A549 (cell line): Measurements from ENCODE around the gene CCL3. TPM values are rescaled to one million over a fixed set of nuclear protein-coding genes. Genes with fewer than 3 reads are reported as not detected.
"Not testable (repeated sequence)": the region's sequence is repeated elsewhere in the genome, so short reads cannot be mapped to it uniquely, and the experiment has no call there.

Source experiments
- ATAC-seq, 2 experiments: fragments of 200-7000 bp in 1 of 2; fragments of >200 bp in 1 of 2; cut with Nextera tagmentation in 1 of 2; cut with Tn5 transposase in 1 of 2; 3 replicates each; pipeline versions ENCODE4 v1.8.0 to v1.9.1; 2018 to 2020; ENCODE audit warnings: mild to moderate bottlenecking in 1 of 2, moderate library complexity in 1 of 2
- CTCF ChIA-PET: fragments of 300-600 bp; sonication (Branson Sonifier 250); formaldehyde crosslinking; extraction: SDS; loops from one replicate; lab custom pipeline; 2021; ENCODE audit warnings: antibody characterized with exemption, inconsistent platforms; lab: Yijun Ruan, JAX
- POLR2A ChIA-PET: fragments of 350-600 bp; formaldehyde crosslinking; extraction: SDS; loops from one replicate; lab custom pipeline; 2021; ENCODE audit warnings: antibody characterized with exemption, inconsistent platforms; lab: Yijun Ruan, JAX
- DNase-seq, 2 experiments: peaks; one replicate each; pipeline versions ENCODE4 v3.0.0 to v3.0.0-alpha.2; 2011 to 2016; ENCODE audit warnings: low read depth in 1 of 2, low spot score in 1 of 2
- FAIRE-seq: peaks from 2 replicates; lab custom pipeline; 2011; peaks lifted over from hg19 to GRCh38; lab: Jason Lieb, UNC
- H3K27ac ChIP-seq, 2 experiments: fragments of >200 bp; sonication (Bioruptor Twin); formaldehyde crosslinking; 3 replicates each; pipeline ENCODE4 v1.5.1; 2016 to 2017
- H3K4me1 ChIP-seq: fragments of >200 bp; sonication (Bioruptor Twin); formaldehyde crosslinking; 3 replicates; pipeline ENCODE4 v1.6.1; 2016
- H3K4me2 ChIP-seq: fragments of >200 bp; sonication (Bioruptor Twin); formaldehyde crosslinking; 3 replicates; pipeline ENCODE4 v1.6.1; 2016
- H3K4me3 ChIP-seq: fragments of >200 bp; sonication (Bioruptor Twin); formaldehyde crosslinking; 3 replicates; pipeline ENCODE4 v1.5.1; 2016
- H3K9me3 ChIP-seq: fragments of >200 bp; sonication (Bioruptor Twin); formaldehyde crosslinking; 3 replicates; pipeline ENCODE4 v1.6.1; 2016
- EP300 ChIP-seq, 2 experiments: fragments of >200 bp; sonication (Bioruptor Twin); formaldehyde crosslinking; IDR thresholded peaks; 2 replicates in 1 of 2; 3 replicates in 1 of 2; pipeline ENCODE4 v1.6.1; 2016 to 2017
- ESRRA ChIP-seq: fragments of 150-350 bp; IDR thresholded peaks from 2 replicates; pipeline ENCODE4 v1.6.1; 2014; ENCODE audit warnings: mild to moderate bottlenecking, low read length, borderline replicate concordance
- HEYL ChIP-seq: fragments of 250-450 bp; sonication (Bioruptor Pico); IDR thresholded peaks from 2 replicates; pipeline ENCODE4 v1.8.0; 2021; ENCODE audit warnings: mild to moderate bottlenecking, moderate library complexity
- KDM1A ChIP-seq: fragments of 200-600 bp; sonication (generic); IDR thresholded peaks from 2 replicates; pipeline ENCODE4 v1.6.1; 2016; ENCODE audit warnings: low read depth, mild to moderate bottlenecking
- KDM5A ChIP-seq: fragments of 200-600 bp; sonication (generic); IDR thresholded peaks from 2 replicates; pipeline ENCODE4 v1.6.1; 2016; ENCODE audit warnings: antibody characterized with exemption, mild to moderate bottlenecking
- MAZ ChIP-seq: fragments of 150-350 bp; IDR thresholded peaks from 2 replicates; pipeline ENCODE4 v1.6.1; 2014; ENCODE audit warnings: antibody characterized with exemption, low read depth, low read length, borderline replicate concordance
- NPAS2 ChIP-seq: fragments of 250-450 bp; sonication (Bioruptor Pico); IDR thresholded peaks from 2 replicates; pipeline ENCODE4 v1.8.0; 2022; ENCODE audit warnings: mild to moderate bottlenecking, moderate library complexity, borderline replicate concordance
- NR3C1 ChIP-seq: fragments of >200 bp; sonication (Bioruptor Twin); formaldehyde crosslinking; IDR thresholded peaks from 3 replicates; pipeline ENCODE4 v1.6.1; 2017
- PHF8 ChIP-seq: fragments of 200-600 bp; sonication (generic); IDR thresholded peaks from 2 replicates; pipeline ENCODE4 v1.6.1; 2016; ENCODE audit warnings: low read depth, mild to moderate bottlenecking, antibody characterized with exemption, moderate library complexity, borderline replicate concordance
- RAD21 ChIP-seq, 2 experiments: fragments of >200 bp in 1 of 2; sonication (Bioruptor Twin) in 1 of 2; formaldehyde crosslinking in 1 of 2; IDR thresholded peaks in 1 of 2; conservative IDR thresholded peaks in 1 of 2; 2 replicates in 1 of 2; 3 replicates in 1 of 2; pipeline ENCODE4 v1.6.1; 2012 to 2018; ENCODE audit warnings: inconsistent platforms in 1 of 2
- RARB ChIP-seq: fragments of 250-450 bp; sonication (Bioruptor Pico); IDR thresholded peaks from 2 replicates; pipeline ENCODE4 v1.8.0; 2021; ENCODE audit warnings: mild to moderate bottlenecking, moderate library complexity
- RCOR1 ChIP-seq: fragments of 150-350 bp; IDR thresholded peaks from 2 replicates; pipeline ENCODE4 v1.6.1; 2014; ENCODE audit warnings: antibody characterized with exemption, low read length, low read depth
- RNF2 ChIP-seq: fragments of 200-600 bp; sonication (generic); IDR thresholded peaks from 2 replicates; pipeline ENCODE4 v1.6.1; 2016; ENCODE audit warnings: low read depth, mild to moderate bottlenecking, antibody characterized with exemption, moderate library complexity, borderline replicate concordance
- SREBF2 ChIP-seq: fragments of 450-650 bp; IDR thresholded peaks from 2 replicates; pipeline ENCODE4 v1.6.1; 2014; ENCODE audit warnings: mild to moderate bottlenecking, moderate library complexity
- TFCP2L1 ChIP-seq: fragments of 250-450 bp; sonication (Bioruptor Pico); IDR thresholded peaks from 2 replicates; pipeline ENCODE4 v1.5.0; 2021; ENCODE audit warnings: mild to moderate bottlenecking
- ZC3H11A ChIP-seq: fragments of 450-650 bp; IDR thresholded peaks from 2 replicates; pipeline ENCODE4 v1.6.1; 2014; ENCODE audit warnings: antibody characterized with exemption, mild to moderate bottlenecking
- ZFP36 ChIP-seq: fragments of 450-650 bp; IDR thresholded peaks from 2 replicates; pipeline ENCODE4 v1.6.1; 2014; ENCODE audit warnings: borderline replicate concordance; ENCODE audit not compliant: partially characterized antibody
- ZSCAN20 ChIP-seq: fragments of 250-450 bp; sonication (Bioruptor Pico); IDR thresholded peaks from 2 replicates; pipeline ENCODE4 v1.8.0; 2022; ENCODE audit warnings: mild to moderate bottlenecking, moderate library complexity
- WGBS: methylation state at CpG from one replicate; pipeline ENCODE4 v1.1.6; 2017; ENCODE audit errors: missing lambda C conversion rate; 5-methylcytosine and 5-hydroxymethylcytosine counted together
- polyA plus RNA-seq, 4 experiments: library from polyadenylated mRNA; depleted of rRNA in 3 of 4; stranded (reverse); fragments of >200 nt; fragmentation: RNase III in 1 of 4; extraction: RNeasy Plus Mini Kit Qiagen cat#74134 plus additional on column Dnase treatment in 1 of 4; gene quantifications; 2 replicates in 3 of 4; 3 replicates in 1 of 4; pipeline ENCODE4 v1.2.3, GENCODE V29; 2011 to 2017
- TF ChIP-seq, protein P1 (sequence below): fragments of >200 bp; sonication (Bioruptor Twin); formaldehyde crosslinking; IDR thresholded peaks from 3 replicates; pipeline ENCODE4 v1.6.1; 2016
- TF ChIP-seq, protein P2 (sequence below): fragments of 250-450 bp; sonication (Bioruptor Pico); IDR thresholded peaks from 2 replicates; pipeline ENCODE4 v1.5.0; 2021; ENCODE audit warnings: mild to moderate bottlenecking, moderate library complexity, borderline replicate concordance

CCL3 gene
- polyA plus RNA-seq, 2 of the 4 experiments (the other 2 are of a cell fraction): not detected

- H3K4me1 ChIP-seq, POLR2A ChIA-PET, DNase-seq, H3K27ac ChIP-seq, CTCF ChIA-PET, FAIRE-seq, H3K4me3 ChIP-seq, H3K4me2 ChIP-seq, ATAC-seq: not testable (repeated sequence)
- H3K9me3 ChIP-seq: peaks cover 17% of the 10 kb centered on the region; the same call in 2 of the 3 replicates
- 7% methylated on average over 1 of the region's 1 CpG for WGBS
Observed at GRCh38 chr17:36113131-36113530, 23.2 kb upstream of the CCL3 start.

- no peak overlapping the region for H3K27ac ChIP-seq
- CTCF ChIA-PET: no interaction called here
- FAIRE-seq (no peak), ATAC-seq (no peak), DNase-seq (no peak)
- POLR2A ChIA-PET: no interaction called here
- no peak overlapping the region for H3K4me3 ChIP-seq
- no peak overlapping the region for H3K4me2 ChIP-seq
- H3K4me1 ChIP-seq: no peaks in the 10 kb centered on the region
- H3K9me3 ChIP-seq: peaks cover 17% of the 10 kb centered on the region; the same call in 2 of the 3 replicates
- TF ChIP-seq, protein P1, sequence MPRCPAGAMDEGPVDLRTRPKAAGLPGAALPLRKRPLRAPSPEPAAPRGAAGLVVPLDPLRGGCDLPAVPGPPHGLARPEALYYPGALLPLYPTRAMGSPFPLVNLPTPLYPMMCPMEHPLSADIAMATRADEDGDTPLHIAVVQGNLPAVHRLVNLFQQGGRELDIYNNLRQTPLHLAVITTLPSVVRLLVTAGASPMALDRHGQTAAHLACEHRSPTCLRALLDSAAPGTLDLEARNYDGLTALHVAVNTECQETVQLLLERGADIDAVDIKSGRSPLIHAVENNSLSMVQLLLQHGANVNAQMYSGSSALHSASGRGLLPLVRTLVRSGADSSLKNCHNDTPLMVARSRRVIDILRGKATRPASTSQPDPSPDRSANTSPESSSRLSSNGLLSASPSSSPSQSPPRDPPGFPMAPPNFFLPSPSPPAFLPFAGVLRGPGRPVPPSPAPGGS: no peak
- TF ChIP-seq PHF8 (no peak), KDM1A (no peak)
Observed at GRCh38 chr17:36112572-36112971, 22.6 kb upstream of the CCL3 start.

DNA sequence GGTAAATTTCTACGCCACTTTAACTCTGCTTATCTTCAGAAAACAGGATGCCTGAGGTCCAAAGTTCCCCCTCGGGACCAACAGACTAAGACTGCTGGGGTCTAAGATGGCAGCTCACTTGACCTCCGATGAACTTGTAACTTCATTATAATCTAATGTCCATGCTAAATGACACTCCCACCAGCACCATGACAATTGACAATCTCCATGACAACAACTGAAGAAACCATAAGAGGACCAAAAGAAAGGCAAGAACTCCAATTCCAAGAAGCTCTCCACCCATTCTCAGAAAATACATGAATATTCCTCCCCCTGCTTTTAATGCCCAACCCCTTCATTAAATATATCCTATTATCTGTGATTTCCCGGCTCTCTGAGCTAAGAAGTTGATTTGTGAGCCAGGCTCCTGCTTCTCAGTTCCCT, 21.1 kb upstream of the CCL3 start:
- CTCF ChIA-PET: interaction anchor here (0.6 to 2.1 kb wide), 4 partner anchors 8 to 142 kb away, joined by 3 to 9 read pairs (median 3); no protein-coding TSS in a partner anchor
- TF ChIP-seq RARB (CRISPR knock-in tag) (no peak), MAZ (no peak), RCOR1 (no peak), NPAS2 (no peak), NR3C1 (no peak), TFCP2L1 (CRISPR knock-in tag) (no peak), ZFP36 (no peak), RAD21 (conservative IDR thresholded peaks at IDR 0.05 in 1 of 2, IDR thresholded peaks at IDR 0.05 in 1 of 2) (no peak), KDM5A (no peak), RNF2 (no peak), ZSCAN20 (no peak), SREBF2 (no peak), HEYL (CRISPR knock-in tag) (no peak), ZC3H11A (no peak), ESRRA (no peak), EP300 (IDR thresholded peaks at IDR 0.05) (no peak)
- TF ChIP-seq, protein P2, sequence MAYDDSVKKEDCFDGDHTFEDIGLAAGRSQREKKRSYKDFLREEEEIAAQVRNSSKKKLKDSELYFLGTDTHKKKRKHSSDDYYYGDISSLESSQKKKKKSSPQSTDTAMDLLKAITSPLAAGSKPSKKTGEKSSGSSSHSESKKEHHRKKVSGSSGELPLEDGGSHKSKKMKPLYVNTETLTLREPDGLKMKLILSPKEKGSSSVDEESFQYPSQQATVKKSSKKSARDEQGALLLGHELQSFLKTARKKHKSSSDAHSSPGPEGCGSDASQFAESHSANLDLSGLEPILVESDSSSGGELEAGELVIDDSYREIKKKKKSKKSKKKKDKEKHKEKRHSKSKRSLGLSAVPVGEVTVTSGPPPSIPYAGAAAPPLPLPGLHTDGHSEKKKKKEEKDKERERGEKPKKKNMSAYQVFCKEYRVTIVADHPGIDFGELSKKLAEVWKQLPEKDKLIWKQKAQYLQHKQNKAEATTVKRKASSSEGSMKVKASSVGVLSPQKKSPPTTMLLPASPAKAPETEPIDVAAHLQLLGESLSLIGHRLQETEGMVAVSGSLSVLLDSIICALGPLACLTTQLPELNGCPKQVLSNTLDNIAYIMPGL (CRISPR knock-in tag): no peak
- TF ChIP-seq, all 56 proteins: peak for 0
- Histone ChIP-seq H3K4me2 (no peak overlapping the region), H3K4me3 (no peak overlapping the region), H3K4me1 (no peaks in the 10 kb centered on the region), H3K27ac (no peak overlapping the region), H3K9me3 (peaks cover 17% of the 10 kb centered on the region; the same call in 2 of the 3 replicates)
- DNase-seq: no peak
- FAIRE-seq: no peak
- 18% methylated on average over 4 of the region's 4 CpGs for WGBS
- ATAC-seq: no peak
- POLR2A ChIA-PET: no interaction called here

DNA sequence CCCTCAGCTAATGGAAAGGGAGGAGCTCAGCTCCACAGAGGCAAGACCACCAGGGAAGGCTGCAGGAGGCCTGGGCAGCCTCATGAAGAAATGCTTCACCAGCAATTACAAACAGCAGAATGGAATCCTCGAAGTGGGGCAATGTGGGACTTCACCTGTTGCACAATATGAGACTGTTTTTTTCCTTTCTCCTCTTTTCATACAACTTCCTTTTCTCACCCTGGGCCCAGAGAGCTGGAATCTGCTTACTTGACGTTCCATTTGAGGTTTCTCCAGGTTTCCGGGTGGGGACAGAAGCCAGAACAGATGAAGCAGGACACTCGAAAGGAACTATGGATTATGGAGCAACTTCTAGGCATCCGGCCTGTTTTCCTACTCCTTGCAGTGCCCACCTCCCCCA, 18.3 kb upstream of the CCL3 start:
- 22% methylated on average over 5 of the region's 5 CpGs for WGBS
- DNase-seq, H3K4me2 ChIP-seq, H3K4me1 ChIP-seq, H3K27ac ChIP-seq, H3K4me3 ChIP-seq, FAIRE-seq, ATAC-seq, POLR2A ChIA-PET: not testable (repeated sequence)
- H3K9me3 ChIP-seq: peaks cover 17% of the 10 kb centered on the region; the same call in 2 of the 3 replicates
- CTCF ChIA-PET: interaction anchor here (0.8 to 2.4 kb wide), 2 partner anchors 18 to 41 kb away, joined by 3 to 5 read pairs; no protein-coding TSS in a partner anchor
